Suprapubic skin (tissue), 4 donors: ENCODE data around the gene CYTH1. TPM values are rescaled to one million over a fixed set of nuclear protein-coding genes. Genes with fewer than 3 reads are reported as not detected.

ENCODE experiments used
- DNase-seq, 2 donors: peaks; one replicate each; pipeline ENCODE4 v3.0.0-alpha.2; 2019; ENCODE audit warnings: low spot score in 2 of 2
- H3K27ac ChIP-seq: fragments of 200-600 bp; sonication (generic); one replicate; pipeline ENCODE4 v1.5.1; 2019
- H3K27me3 ChIP-seq: fragments of 200-600 bp; sonication (generic); one replicate; pipeline ENCODE4 v1.5.1; 2019
- H3K36me3 ChIP-seq: fragments of 200-600 bp; sonication (generic); one replicate; pipeline ENCODE4 v1.5.1; 2019
- H3K4me1 ChIP-seq: fragments of 200-600 bp; sonication (generic); one replicate; pipeline ENCODE4 v1.5.1; 2019
- H3K4me3 ChIP-seq: fragments of 200-600 bp; sonication (generic); one replicate; pipeline ENCODE4 v1.5.1; 2019; ENCODE audit warnings: mild to moderate bottlenecking
- H3K9me3 ChIP-seq: fragments of 200-600 bp; sonication (generic); one replicate; pipeline ENCODE4 v1.5.1; 2019
- EP300 ChIP-seq: sonication (generic); formaldehyde crosslinking; IDR thresholded peaks from one replicate; pipeline ENCODE4 v1.6.1; 2017; ENCODE audit warnings: antibody characterized with exemption
- POLR2A ChIP-seq, 2 donors: fragments of 450-650 bp; IDR thresholded peaks; one replicate each; pipeline ENCODE4 v1.6.1; 2017; ENCODE audit warnings: antibody characterized with exemption in 2 of 2, mild to moderate bottlenecking in 2 of 2, moderate library complexity in 2 of 2
- POLR2AphosphoS5 ChIP-seq, 3 donors: sonication (generic); formaldehyde crosslinking; IDR thresholded peaks; one replicate each; pipeline ENCODE4 v1.6.1; 2017; ENCODE audit warnings: antibody characterized with exemption in 3 of 3
- WGBS: methylation state at CpG from one replicate; pipeline ENCODE4 v1.1.5; 2018; 5-methylcytosine and 5-hydroxymethylcytosine counted together
- total RNA-seq, 4 donors: library from RNA; depleted of rRNA; stranded (reverse); fragments of >200 nt; gene quantifications; one replicate each; pipeline ENCODE4 v1.1.0, GENCODE V29; 2016
- TF ChIP-seq, protein P1 (sequence below), 2 donors: fragments of 200-600 bp in 1 of 2; fragments of 450-650 bp in 1 of 2; sonication (generic) in 1 of 2; IDR thresholded peaks; one replicate each; pipeline ENCODE4 v1.5.1; 2016 to 2019; ENCODE audit warnings: antibody characterized with exemption in 2 of 2, mild to moderate bottlenecking in 1 of 2, moderate library complexity in 1 of 2

The CYTH1 gene
- total RNA-seq, 4 donors from 2014 or later: 57.6 to 88.6 (median 74.9) TPM

DNA sequence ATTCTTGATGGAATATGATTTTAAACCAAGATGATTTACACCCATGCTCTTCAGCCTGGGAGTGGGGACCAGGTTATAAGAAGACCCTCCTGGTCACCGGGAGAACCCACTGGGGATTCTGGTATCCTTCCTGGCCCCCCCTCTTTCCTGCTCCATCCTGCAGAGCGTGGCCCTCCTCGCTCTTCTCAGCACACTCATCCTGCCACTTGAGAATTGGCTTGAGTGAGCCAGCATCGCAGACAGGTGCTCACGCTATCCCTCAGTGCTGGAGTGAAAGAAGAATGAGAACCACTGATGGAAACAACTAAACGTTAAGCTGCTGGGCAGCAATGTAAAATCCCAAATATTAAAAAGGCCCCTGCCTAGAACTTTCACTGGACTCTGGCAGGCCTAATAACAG is 98.0 kb downstream of the CYTH1 start:
- Histone ChIP-seq H3K36me3 (peaks cover 66% of the 10 kb centered on the region), H3K9me3 (no peaks in the 10 kb centered on the region), H3K27ac (no peak overlapping the region), H3K27me3 (no peaks in the 10 kb centered on the region), H3K4me1 (peaks cover 11% of the 10 kb centered on the region), H3K4me3 (no peak overlapping the region)
- TF ChIP-seq, protein P1, sequence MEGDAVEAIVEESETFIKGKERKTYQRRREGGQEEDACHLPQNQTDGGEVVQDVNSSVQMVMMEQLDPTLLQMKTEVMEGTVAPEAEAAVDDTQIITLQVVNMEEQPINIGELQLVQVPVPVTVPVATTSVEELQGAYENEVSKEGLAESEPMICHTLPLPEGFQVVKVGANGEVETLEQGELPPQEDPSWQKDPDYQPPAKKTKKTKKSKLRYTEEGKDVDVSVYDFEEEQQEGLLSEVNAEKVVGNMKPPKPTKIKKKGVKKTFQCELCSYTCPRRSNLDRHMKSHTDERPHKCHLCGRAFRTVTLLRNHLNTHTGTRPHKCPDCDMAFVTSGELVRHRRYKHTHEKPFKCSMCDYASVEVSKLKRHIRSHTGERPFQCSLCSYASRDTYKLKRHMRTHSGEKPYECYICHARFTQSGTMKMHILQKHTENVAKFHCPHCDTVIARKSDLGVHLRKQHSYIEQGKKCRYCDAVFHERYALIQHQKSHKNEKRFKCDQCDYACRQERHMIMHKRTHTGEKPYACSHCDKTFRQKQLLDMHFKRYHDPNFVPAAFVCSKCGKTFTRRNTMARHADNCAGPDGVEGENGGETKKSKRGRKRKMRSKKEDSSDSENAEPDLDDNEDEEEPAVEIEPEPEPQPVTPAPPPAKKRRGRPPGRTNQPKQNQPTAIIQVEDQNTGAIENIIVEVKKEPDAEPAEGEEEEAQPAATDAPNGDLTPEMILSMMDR (IDR thresholded peaks at IDR 0.05): no peak
- TF ChIP-seq EP300: no peak
- no peak for TF ChIP-seq POLR2AphosphoS5 (IDR thresholded peaks at IDR 0.05)
- TF ChIP-seq POLR2A (IDR thresholded peaks at IDR 0.05): no peak
- DNase-seq: no peak
- 88% methylated on average over 6 of the region's 6 CpGs for WGBS

- Histone ChIP-seq H3K4me1 (peaks cover 11% of the 10 kb centered on the region), H3K9me3 (no peaks in the 10 kb centered on the region), H3K27me3 (no peaks in the 10 kb centered on the region), H3K36me3 (peaks cover 66% of the 10 kb centered on the region), H3K4me3 (no peak overlapping the region), H3K27ac (no peak overlapping the region)
- no peak for DNase-seq
- TF ChIP-seq POLR2AphosphoS5 (IDR thresholded peaks at IDR 0.05) (no peak), EP300 (no peak), POLR2A (IDR thresholded peaks at IDR 0.05) (no peak)
- TF ChIP-seq, protein P1 (IDR thresholded peaks at IDR 0.05): no peak
- WGBS: 93% methylated on average over 4 of the region's 5 CpGs
Measured at GRCh38 chr17:78683408-78683961, 98.6 kb downstream of the CYTH1 start.

- 80% methylated on average over 2 of the region's 2 CpGs for WGBS
- peaks cover 66% of the 10 kb centered on the region for H3K36me3 ChIP-seq
- H3K27ac ChIP-seq: no peak overlapping the region
- no peak overlapping the region for H3K4me3 ChIP-seq
- peaks cover 11% of the 10 kb centered on the region for H3K4me1 ChIP-seq
- H3K27me3 ChIP-seq: no peaks in the 10 kb centered on the region
- TF ChIP-seq POLR2AphosphoS5 (IDR thresholded peaks at IDR 0.05) (no peak), POLR2A (IDR thresholded peaks at IDR 0.05) (no peak), EP300 (no peak)
- TF ChIP-seq, protein P1 (IDR thresholded peaks at IDR 0.05): no peak
- H3K9me3 ChIP-seq: no peaks in the 10 kb centered on the region
- no peak for DNase-seq
Measured at GRCh38 chr17:78682363-78682762, 99.7 kb downstream of the CYTH1 start.

GRCh38 chr17:78680436-78680835 is 101.6 kb downstream of the CYTH1 start:
- Histone ChIP-seq H3K36me3 (peaks cover 67% of the 10 kb centered on the region), H3K4me3 (no peak overlapping the region), H3K27me3 (no peaks in the 10 kb centered on the region), H3K9me3 (no peaks in the 10 kb centered on the region), H3K4me1 (peaks cover 11% of the 10 kb centered on the region), H3K27ac (no peak overlapping the region)
- WGBS: 79% methylated on average over 12 of the region's 12 CpGs
- TF ChIP-seq, protein P1 (IDR thresholded peaks at IDR 0.05): no peak
- TF ChIP-seq EP300 (no peak), POLR2A (IDR thresholded peaks at IDR 0.05) (no peak), POLR2AphosphoS5 (IDR thresholded peaks at IDR 0.05) (no peak)
- peak in 1 of 2 donors; percentile 12 for DNase-seq

DNA sequence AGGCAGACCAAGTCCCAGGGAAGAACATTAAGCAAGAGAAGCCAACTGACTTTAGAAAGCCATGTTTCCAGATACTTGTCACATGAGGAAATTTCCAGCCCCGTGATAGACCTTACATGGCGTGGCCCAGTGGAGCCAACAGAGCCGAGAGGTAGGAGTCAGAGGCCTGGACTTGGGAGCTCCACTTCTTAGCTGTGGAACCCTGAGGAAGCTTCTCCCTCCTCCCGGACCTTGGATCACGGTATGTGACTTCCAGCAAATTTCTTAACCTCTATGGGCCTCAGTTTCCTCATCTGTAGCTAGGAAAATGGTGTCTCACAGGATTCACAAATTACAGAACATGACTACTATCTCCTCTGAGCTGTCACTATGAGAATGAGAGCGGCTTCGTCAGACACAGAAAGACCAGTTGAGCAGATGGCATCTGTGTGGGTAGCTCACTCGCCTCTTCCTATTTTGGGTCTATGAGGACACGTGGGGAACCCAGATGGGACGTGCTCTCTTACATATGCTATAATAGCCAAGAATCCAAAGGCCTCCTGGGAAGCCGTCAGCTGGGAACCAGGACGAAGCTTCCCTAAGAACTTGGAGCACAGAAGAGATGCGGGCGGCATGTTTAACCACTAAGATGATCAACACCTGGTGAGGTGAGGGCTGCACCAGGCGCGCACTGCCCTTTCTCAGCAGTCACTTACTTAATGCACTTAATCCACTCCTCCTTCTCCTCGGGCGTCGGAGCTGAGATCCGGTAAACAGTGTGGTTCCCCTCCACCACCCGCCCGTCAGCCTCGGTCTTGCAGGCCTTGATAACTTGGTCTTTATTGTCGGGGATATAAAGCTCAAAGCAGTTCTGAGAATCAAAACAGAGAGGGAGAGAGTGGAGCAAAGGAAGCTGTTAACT is 102.3 kb downstream of the CYTH1 start:
- Histone ChIP-seq H3K4me3 (no peak overlapping the region), H3K27ac (no peak overlapping the region), H3K36me3 (peaks cover 74% of the 10 kb centered on the region), H3K4me1 (peaks cover 11% of the 10 kb centered on the region), H3K27me3 (no peaks in the 10 kb centered on the region), H3K9me3 (no peaks in the 10 kb centered on the region)
- WGBS: 86% methylated on average over 24 of the region's 24 CpGs
- TF ChIP-seq POLR2A (IDR thresholded peaks at IDR 0.05): no peak
- TF ChIP-seq POLR2AphosphoS5 (IDR thresholded peaks at IDR 0.05): no peak
- no peak for TF ChIP-seq EP300
- peak in 1 of 2 donors; percentile 67 for DNase-seq
